PC-3 (cell line): Measurements from ENCODE around the gene BACH2. TPM values are rescaled to one million over a fixed set of nuclear protein-coding genes. Genes with fewer than 3 reads are reported as not detected.

Experiments
- ATAC-seq: fragments of 200-7000 bp; cut with Tn5 transposase; 2 replicates; pipeline ENCODE4 v1.9.1; 2020; ENCODE audit warnings: mild to moderate bottlenecking, moderate library complexity
- BruUV-seq: library from RNA; stranded (reverse); fragments of 400-500 nt; replicated peaks from 2 replicates; lab custom pipeline; 2021; lab: Mats Ljungman, UMichigan
- CTCF ChIA-PET: fragments of 300-600 bp; sonication (Branson Sonifier 250); formaldehyde crosslinking; loops from one replicate; lab custom pipeline; 2022; ENCODE audit warnings: antibody characterized with exemption; lab: Charles Lee
- POLR2A ChIA-PET: fragments of 300-600 bp; sonication (Branson Sonifier 250); formaldehyde crosslinking; loops from one replicate; lab custom pipeline; 2022; ENCODE audit warnings: antibody characterized with exemption; ENCODE audit not compliant: unreplicated experiment; lab: Charles Lee
- DNase-seq: peaks from one replicate; pipeline ENCODE4 v3.0.0-alpha.2; 2015
- H2AFZ ChIP-seq: fragments of 300-600 bp; sonication (generic); 2 replicates; pipeline ENCODE4 v1.6.0; 2016; ENCODE audit warnings: antibody characterized with exemption, low read length
- H3F3A ChIP-seq: fragments of 300-600 bp; sonication (generic); one replicate; pipeline ENCODE4 v1.6.0; 2017; ENCODE audit warnings: antibody characterized with exemption, low read length, control low read depth, mild to moderate bottlenecking; ENCODE audit not compliant: unreplicated experiment
- H3K27ac ChIP-seq: fragments of 300-600 bp; sonication (generic); 2 replicates; pipeline ENCODE4 v1.5.1; 2016; ENCODE audit warnings: mild to moderate bottlenecking, low read length
- H3K27me3 ChIP-seq: fragments of 300-600 bp; sonication (generic); 2 replicates; pipeline ENCODE4 v1.6.1; 2016; ENCODE audit warnings: low read length, mixed read lengths
- H3K36me3 ChIP-seq: fragments of 300-600 bp; sonication (generic); 2 replicates; pipeline ENCODE4 v1.6.1; 2016; ENCODE audit warnings: low read depth, mixed run types, low read length, mixed read lengths
- H3K4me1 ChIP-seq: fragments of 300-600 bp; sonication (generic); 2 replicates; pipeline ENCODE4 v1.5.1; 2016; ENCODE audit warnings: low read length; ENCODE audit not compliant: insufficient read depth
- H3K4me2 ChIP-seq: fragments of 300-600 bp; sonication (generic); 2 replicates; pipeline ENCODE4 v1.6.0; 2016; ENCODE audit warnings: low read length
- H3K4me3 ChIP-seq: fragments of 300-600 bp; sonication (generic); 2 replicates; pipeline ENCODE4 v1.5.1; 2016; ENCODE audit warnings: mild to moderate bottlenecking, low read length, mixed read lengths
- H3K79me2 ChIP-seq: fragments of 300-600 bp; sonication (generic); 2 replicates; pipeline ENCODE4 v1.6.1; 2017; ENCODE audit warnings: low read length, mixed read lengths
- H3K9ac ChIP-seq: fragments of 300-600 bp; sonication (generic); 2 replicates; pipeline ENCODE4 v1.6.0; 2016; ENCODE audit warnings: mild to moderate bottlenecking, low read length
- H3K9me2 ChIP-seq: fragments of 300-600 bp; sonication (generic); replicated peaks from 2 replicates; pipeline ENCODE4 v1.6.1; 2016; ENCODE audit warnings: mixed run types, low read length, mixed read lengths
- H3K9me3 ChIP-seq: fragments of 300-600 bp; sonication (generic); 2 replicates; pipeline ENCODE4 v1.6.1; 2016; ENCODE audit warnings: low read length, mixed read lengths
- H4K20me1 ChIP-seq: fragments of 300-600 bp; sonication (generic); 2 replicates; pipeline ENCODE4 v1.6.1; 2016; ENCODE audit warnings: low read length, mixed read lengths
- CTCF ChIP-seq: fragments of 300-600 bp; sonication (generic); conservative IDR thresholded peaks from 2 replicates; pipeline ENCODE4 v1.5.1; 2017; ENCODE audit warnings: antibody characterized with exemption, low read depth, mild to moderate bottlenecking, low read length
- EZH2 ChIP-seq: fragments of 300-600 bp; sonication (generic); IDR thresholded peaks from one replicate; pipeline ENCODE4 v1.6.1; 2017; ENCODE audit warnings: antibody characterized with exemption, mild to moderate bottlenecking, low read length; ENCODE audit not compliant: unreplicated experiment
- EZH2phosphoT487 ChIP-seq: fragments of 300-600 bp; sonication (generic); IDR thresholded peaks from 2 replicates; pipeline ENCODE4 v1.6.1; 2018; ENCODE audit warnings: mild to moderate bottlenecking, antibody characterized with exemption, low read length, borderline replicate concordance
- intact Hi-C: fragments of 100-400 bp; cut with micrococcal nuclease; formaldehyde crosslinking; loops from 2 replicates; pipeline ENCODE4 v1.9.0; 2023
- total RNA-seq: library from RNA; depleted of rRNA; stranded (reverse); fragments of >200 nt; gene quantifications from 2 replicates; pipeline ENCODE4 v1.2.3, GENCODE V29; 2014

The BACH2 gene
- total RNA-seq, 1 experiment from 2014 or later = 7.0 TPM

GRCh38 chr6:89921197-89921596 lies 375.4 kb downstream of the BACH2 start:
- Histone ChIP-seq H3F3A (no peaks in the 10 kb centered on the region), H3K4me3 (no peak overlapping the region), H3K27ac (no peak overlapping the region), H3K27me3 (no peaks in the 10 kb centered on the region), H3K4me2 (no peak overlapping the region), H3K9ac (no peak overlapping the region), H3K79me2 (no peaks in the 10 kb centered on the region), H3K9me2 (no peaks in the 10 kb centered on the region), H3K4me1 (peaks cover 19% of the 10 kb centered on the region; the same call in 1 of the 2 replicates), H3K36me3 (no peaks in the 10 kb centered on the region), H2AFZ (no peak overlapping the region), H3K9me3 (no peaks in the 10 kb centered on the region), H4K20me1 (no peaks in the 10 kb centered on the region)
- no peak for TF ChIP-seq EZH2phosphoT487
- TF ChIP-seq CTCF = no peak
- TF ChIP-seq EZH2 = no peak
- no TSS peak for BruUV-seq
- ChIA-PET CTCF (no interaction called here), POLR2A (no interaction called here)
- intact Hi-C loops = no loop called here
- ATAC-seq = no peak
- DNase-seq = no peak

GRCh38 chr6:89917801-89918366 lies 378.8 kb downstream of the BACH2 start:
- Histone ChIP-seq H3F3A (no peaks in the 10 kb centered on the region), H3K27me3 (no peaks in the 10 kb centered on the region), H2AFZ (no peak overlapping the region), H3K4me1 (peaks cover 9% of the 10 kb centered on the region; the same call in 1 of the 2 replicates), H3K27ac (no peak overlapping the region), H3K9ac (no peak overlapping the region), H3K4me2 (no peak overlapping the region), H4K20me1 (no peaks in the 10 kb centered on the region), H3K9me3 (no peaks in the 10 kb centered on the region), H3K36me3 (no peaks in the 10 kb centered on the region), H3K4me3 (no peak overlapping the region), H3K79me2 (no peaks in the 10 kb centered on the region), H3K9me2 (no peaks in the 10 kb centered on the region)
- BruUV-seq = no TSS peak
- TF ChIP-seq EZH2 = no peak
- no peak for TF ChIP-seq CTCF
- TF ChIP-seq EZH2phosphoT487 = no peak
- CTCF ChIA-PET = no interaction called here
- DNase-seq (no peak), ATAC-seq (no peak)
- intact Hi-C loops = no loop called here
- POLR2A ChIA-PET = no interaction called here

DNA sequence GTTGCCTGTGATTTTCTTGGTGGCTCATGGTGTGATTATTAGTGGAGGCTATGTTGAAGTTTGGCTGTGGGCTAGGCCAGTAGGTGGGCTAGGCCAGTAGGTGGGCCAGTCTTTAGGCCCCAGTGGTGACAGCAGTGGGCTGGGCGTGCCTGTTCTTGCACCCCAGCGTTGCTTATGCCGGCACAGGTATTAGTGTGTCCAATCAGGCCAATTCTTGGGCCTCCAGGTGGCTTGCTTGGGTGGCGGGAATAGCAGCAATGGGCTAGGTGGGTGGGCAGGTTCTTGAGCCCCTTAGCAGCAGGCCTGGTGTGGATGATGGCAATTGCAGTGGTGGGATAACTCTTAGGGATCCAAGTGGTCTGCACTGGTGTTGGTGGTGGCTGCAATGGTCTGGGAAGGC lies 379.4 kb downstream of the BACH2 start:
- Histone ChIP-seq H3K4me2 (no peak overlapping the region), H3F3A (no peaks in the 10 kb centered on the region), H3K4me1 (peaks cover 9% of the 10 kb centered on the region; the same call in 1 of the 2 replicates), H3K27me3 (no peaks in the 10 kb centered on the region), H2AFZ (no peak overlapping the region), H3K9me3 (no peaks in the 10 kb centered on the region), H4K20me1 (no peaks in the 10 kb centered on the region), H3K9me2 (no peaks in the 10 kb centered on the region), H3K79me2 (no peaks in the 10 kb centered on the region), H3K27ac (no peak overlapping the region), H3K4me3 (no peak overlapping the region), H3K36me3 (no peaks in the 10 kb centered on the region), H3K9ac (no peak overlapping the region)
- CTCF ChIA-PET = no interaction called here
- no peak for DNase-seq
- intact Hi-C loops = no loop called here
- POLR2A ChIA-PET = no interaction called here
- no TSS peak for BruUV-seq
- ATAC-seq = no peak
- TF ChIP-seq EZH2 (no peak), EZH2phosphoT487 (no peak), CTCF (no peak)
